ENCODE data around the gene MGST3.
A peak's percentile ranks its signal among the peaks of the same experiment; 100 is the strongest.
"Not testable (repeated sequence)": the region's sequence is repeated elsewhere in the genome, so short reads cannot be mapped to it uniquely, and the experiment has no call there.

The MGST3 gene

GRCh38 chr1:165629848-165630628, 996 bp upstream of the MGST3 start:
- DNase-seq (ENCODE audit: low read depth): no peak

DNA sequence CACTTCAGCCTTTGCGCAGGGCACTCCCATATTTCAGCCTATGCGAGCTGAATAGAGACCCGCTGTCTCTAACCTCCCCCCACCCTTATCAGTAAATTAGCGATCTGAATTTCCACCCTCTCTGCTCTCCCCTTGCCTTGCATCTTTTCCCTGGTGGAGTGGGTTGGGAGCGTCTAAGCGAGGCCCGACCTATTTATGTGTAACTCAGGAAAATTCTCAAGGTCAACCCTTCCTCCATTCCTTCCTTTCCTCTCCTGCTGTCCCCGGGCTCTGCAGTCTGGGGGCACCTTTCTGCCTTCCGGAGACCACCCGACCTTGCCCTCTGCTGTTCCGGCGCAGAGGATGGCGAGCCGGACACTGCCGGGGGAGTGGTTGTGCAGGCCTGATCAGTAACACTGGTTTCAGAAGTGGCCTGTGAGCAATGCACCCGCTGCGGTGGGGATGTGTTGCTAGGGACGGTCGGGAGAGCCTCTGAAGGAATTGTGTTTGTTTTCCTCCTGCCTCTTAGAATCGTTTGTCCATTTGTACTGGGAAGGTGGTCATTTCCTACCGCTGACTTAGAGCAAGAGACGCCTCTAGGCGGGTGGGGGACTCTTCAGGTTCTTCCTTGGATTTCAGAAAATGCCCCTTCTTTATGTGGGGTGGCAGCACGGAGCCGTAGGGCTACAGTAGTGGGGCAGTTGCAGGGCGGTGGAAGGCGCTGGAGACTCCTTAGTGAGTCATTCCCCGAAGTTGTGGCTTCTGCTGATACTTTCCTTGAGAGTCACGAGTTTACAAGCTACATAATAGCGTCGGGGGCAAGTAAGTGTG, 513 bp downstream of the MGST3 start:
- DNase-seq (ENCODE audit: low read depth): peak; percentile 61

DNA sequence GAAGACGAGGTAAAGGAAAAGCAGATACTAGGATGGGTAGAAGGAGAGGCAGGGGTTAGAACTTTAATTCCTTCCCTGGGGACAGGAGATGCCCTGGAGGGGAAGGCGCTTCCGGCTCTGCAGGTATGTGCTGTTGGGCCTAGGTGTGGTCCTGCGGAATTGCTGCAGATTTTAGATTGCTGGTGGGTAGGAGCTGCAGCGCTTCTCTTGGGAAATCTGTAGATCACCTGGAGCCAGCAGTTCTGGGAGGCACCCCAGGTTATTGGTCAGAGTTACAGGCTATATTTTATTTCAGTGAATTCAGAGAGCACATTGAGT, 1.1 kb downstream of the MGST3 start:
- DNase-seq (ENCODE audit: low read depth): no peak

GRCh38 chr1:165632491-165632890, 1.5 kb downstream of the MGST3 start:
- no peak for DNase-seq (ENCODE audit: low read depth)

DNA sequence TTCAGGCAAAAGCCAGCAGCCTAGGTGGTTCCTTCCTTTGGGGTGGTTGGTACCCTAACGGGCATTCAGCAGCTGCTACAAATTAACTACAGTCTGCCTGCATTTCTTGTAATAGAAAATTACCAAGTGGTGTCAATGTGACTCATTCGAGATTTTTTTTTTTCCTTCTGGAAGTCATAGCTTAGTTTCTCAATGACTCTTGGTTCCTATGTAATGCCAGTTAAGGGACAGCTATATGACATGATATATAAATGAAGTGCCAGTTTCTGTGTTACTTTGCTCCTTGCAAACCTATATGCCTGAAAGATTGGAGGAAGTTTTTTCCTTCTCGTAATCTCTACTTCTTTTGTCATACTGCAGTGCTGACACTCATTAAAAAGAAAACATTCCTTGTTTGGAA, 2.6 kb downstream of the MGST3 start:
- DNase-seq (ENCODE audit: low read depth): no peak

DNA sequence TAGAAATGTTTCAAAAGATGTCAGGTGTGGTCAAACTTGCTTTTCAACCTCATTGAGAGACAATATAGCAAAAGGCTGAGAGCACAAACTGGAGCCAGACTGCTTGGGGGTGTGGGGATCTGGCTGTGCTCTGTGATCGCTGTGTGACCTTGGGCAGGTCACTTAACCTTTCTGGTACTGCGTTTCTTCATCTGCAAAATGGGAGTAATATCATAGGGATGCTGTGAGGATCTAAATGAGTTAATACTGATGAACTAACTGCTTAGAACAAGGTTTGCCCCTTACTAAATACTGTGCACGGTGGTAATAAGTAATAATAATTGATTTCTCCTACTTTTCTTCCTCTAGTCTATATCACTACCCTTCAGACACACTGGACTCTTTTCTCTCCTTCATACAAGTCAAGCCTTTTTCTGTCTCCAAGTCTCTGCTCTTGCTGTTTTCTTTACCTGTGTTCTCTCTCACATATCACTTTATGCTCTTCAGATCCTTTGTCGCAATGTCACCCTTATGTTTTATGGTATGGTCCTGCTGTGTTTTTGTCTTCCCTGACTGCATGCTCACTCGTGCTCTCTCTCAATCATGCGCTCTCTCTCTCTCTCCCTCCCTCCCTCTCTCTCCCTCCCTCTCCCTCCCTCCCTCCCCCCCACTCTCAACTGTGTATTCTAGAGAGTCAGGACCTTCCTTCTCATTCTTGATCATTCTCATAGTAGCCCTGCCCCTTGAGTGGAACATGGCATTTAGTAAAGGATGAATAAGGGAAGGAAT, 3.3 kb downstream of the MGST3 start:
- no peak for DNase-seq (ENCODE audit: low read depth)

- no peak for DNase-seq (ENCODE audit: low read depth)
Measured at GRCh38 chr1:165635329-165635728, 4.3 kb downstream of the MGST3 start.

DNA sequence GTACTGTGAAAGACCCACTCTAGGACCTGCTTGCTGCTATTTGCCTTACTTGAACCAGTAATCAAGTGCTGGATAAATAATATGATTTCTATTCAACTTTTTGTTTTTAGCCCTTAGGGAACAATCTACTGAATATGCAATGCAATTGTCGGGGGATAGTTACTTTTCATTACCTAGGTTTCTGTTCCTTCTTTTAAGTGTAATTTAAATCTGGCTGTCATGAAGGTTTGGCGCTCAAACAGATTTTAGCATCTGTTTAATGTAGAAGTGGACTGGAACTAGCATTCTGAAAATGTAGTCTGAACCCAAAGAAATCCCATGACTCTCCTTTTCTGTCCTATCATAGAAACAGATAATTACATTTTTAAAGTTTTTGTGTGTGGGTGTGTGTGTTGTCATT, 4.8 kb downstream of the MGST3 start:
- no peak for DNase-seq (ENCODE audit: low read depth)

- DNase-seq (ENCODE audit: low read depth): no peak
Measured at GRCh38 chr1:165637427-165637826, 6.4 kb downstream of the MGST3 start.

DNA sequence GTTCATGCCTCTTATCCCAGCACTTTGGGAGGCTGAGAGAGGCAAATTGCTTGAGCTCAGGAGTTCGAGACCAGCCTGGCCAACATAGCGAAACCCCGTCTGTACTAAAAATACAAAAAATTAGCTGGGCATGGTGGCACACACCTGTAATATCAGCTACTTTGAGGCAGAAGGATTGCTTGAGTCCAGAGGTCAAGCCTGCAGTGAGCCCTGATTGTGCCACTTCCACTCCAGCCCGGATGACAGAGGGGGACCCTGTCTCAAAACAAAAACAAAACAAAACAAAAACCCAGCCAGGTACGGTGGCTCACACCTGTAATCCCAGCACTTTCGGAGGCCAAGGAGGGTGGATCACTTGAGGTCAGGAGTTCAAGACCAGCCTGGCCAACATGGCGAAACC, 7.2 kb downstream of the MGST3 start:
- not testable (repeated sequence) for DNase-seq (ENCODE audit: low read depth)

GRCh38 chr1:165639821-165640623, 9.0 kb downstream of the MGST3 start:
- DNase-seq (ENCODE audit: low read depth): no peak

- no peak for DNase-seq (ENCODE audit: low read depth)
Measured at GRCh38 chr1:165641231-165641987, 10.4 kb downstream of the MGST3 start.

DNA sequence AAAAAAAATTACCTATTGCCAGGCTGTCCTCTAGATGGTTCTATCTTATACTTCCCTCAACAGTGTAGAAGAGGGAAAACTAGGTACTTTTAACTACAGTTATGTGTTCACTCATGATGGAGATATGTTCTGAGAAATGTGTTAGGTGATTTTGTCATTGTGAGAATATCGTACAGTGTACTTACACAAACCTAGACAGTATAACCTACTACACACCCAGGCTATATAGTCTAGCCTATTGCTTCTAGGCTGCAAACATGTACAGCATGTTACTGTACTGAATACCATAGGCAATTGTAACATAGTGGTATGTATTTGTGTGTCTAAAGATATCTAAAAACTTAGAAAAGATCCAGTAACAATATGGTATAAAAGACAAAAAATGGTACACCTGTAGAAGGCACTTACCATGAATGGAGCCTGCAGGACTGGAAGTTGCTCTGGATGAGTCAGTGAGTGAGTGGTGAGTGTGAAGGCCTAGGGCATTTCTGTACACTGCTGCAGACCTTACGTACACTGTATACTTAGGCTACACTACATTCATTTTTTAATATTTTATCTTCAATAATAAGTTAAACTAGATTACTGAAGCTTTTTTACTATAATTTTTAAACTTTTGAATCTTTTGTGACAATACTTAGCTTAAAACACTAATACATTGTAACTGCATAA, 13.2 kb downstream of the MGST3 start:
- DNase-seq (ENCODE audit: low read depth): no peak

DNA sequence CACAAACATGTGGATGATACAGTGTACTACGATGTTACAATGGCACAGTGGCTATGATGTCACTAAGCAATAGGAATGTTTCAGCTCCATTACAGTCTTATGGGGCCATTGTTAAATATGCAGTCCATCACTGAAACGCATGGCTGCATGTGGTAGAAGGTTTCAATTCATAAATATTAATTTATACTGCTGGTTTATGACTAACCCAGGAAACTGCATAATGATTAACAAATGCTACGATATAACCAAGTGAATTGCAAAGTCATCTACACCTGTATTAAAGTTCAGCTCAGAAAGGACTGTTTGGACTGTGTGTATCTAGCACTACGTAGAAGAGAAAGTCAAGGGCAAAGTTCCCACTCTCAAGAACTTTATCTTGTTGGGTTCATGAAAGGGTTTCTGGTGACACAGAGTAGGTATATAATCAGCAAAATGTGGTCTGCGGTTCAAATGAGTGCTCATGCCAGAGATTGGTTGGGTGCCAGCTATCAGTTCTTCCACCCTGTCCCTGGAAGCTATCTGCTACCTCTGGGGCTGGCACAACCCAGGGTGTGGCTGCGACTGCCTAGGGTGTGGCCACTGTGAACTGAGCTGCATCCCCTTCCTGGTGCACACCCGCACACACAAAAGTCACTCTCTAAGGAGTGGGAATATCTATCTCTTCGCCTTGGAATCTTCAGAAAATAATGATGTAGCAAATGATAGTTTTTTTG, 14.8 kb downstream of the MGST3 start:
- no peak for DNase-seq (ENCODE audit: low read depth)

- no peak for DNase-seq (ENCODE audit: low read depth)
Measured at GRCh38 chr1:165647517-165647916, 16.5 kb downstream of the MGST3 start.

DNA sequence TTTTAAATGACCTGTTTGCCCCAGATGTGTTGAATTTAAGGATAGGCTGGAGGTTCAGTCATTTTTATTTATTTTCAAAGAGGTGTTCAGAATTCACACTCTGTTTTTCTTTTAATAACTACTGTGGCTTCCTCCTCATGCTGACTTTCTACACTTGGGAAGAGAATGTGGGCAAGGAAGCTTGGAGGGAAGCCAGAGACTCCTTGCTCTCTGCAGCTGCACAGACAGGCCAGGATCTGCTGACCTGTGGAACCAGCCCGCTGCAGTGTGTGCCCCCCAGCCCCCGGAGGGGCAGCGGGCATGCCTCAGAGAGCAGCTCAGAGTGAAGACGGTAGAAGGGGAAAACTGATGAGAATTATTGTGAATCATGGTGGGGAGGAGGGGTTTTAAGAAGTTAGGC, 16.9 kb downstream of the MGST3 start:
- no peak for DNase-seq (ENCODE audit: low read depth)

DNA sequence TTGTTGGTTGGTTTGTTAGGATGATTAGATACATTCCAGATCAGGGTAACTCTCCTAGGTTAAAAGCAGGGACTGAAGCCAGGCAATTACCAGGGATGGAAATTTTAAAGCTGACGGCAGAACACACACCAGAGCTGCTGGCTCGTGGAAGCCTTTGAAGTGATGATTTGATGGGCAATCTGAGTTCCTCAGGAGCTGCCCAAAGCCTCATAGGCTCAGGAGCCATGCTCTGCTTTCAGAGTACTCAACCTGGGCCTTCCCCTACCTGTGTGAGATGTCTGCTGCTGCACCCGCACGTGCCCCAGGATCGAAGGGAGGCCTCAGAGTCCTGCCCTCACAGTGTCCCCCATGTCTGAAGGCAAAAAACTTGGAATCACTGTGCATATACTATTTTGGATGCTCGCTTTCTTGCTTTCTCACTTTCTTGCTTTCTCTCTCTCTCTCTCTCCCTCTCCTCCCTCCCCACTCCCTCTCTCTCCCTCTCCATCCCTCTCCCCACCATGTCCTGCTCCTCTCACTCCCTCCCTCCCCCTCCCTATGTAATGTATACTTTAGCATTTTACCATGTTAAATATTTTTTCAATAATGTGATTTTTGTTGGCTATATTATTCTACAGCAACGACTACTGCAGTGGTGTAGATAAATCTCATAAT, 18.0 kb downstream of the MGST3 start:
- DNase-seq (ENCODE audit: low read depth): no peak

DNA sequence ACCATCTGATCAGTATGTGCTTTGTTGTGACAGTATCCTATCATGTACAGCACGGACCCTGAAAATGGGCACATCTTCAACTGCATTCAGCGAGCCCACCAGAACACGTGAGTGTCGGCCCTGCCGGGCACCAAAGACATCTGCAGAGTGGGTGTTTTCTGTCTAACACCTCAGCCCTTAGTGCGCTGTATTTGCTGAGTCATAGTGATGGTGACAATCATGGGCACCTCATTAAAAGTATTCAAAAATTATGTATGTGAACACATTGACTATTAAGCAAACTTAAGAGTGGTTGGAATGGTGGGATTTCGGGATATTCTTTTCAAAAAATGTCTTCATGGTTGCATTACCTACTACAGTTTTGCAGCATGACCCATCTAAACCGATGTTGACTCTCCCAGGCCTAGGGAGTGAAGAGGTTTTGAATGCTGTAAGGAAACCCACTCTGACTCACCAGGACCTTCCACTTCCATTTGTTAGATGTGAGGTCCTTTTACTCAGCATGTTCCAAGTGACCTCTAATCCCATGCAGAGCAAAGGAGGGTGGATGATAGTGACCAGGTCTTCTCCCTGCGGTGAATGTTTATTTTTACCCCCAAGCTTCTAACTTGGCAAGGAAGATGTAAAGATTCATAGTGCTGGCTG, 20.1 kb downstream of the MGST3 start:
- DNase-seq (ENCODE audit: low read depth): no peak
